NCI-H1048 (cell line): ENCODE results near the gene GRAMD1B.
"Not testable (repeated sequence)": the region's sequence is repeated elsewhere in the genome, so short reads cannot be mapped to it uniquely, and the experiment has no call there.

Source experiments
- DNase-seq: peaks from one replicate; lab custom pipeline; 2025; lab: John Stamatoyannopoulos, UW

GRAMD1B gene

GRCh38 chr11:123509737-123510578 lies 79.9 kb downstream of the GRAMD1B start:
- no peak for DNase-seq

- DNase-seq, result no peak
Observed at GRCh38 chr11:123510579-123510905, 80.5 kb downstream of the GRAMD1B start.

GRCh38 chr11:123511037-123511870 lies 81.2 kb downstream of the GRAMD1B start:
- peak; percentile 56 for DNase-seq

- not testable (repeated sequence) for DNase-seq
Observed at GRCh38 chr11:123513309-123513708, 83.2 kb downstream of the GRAMD1B start.

- no peak for DNase-seq
Observed at GRCh38 chr11:123516238-123516637, 86.2 kb downstream of the GRAMD1B start.

- no peak for DNase-seq
Observed at GRCh38 chr11:123517559-123518364, 87.7 kb downstream of the GRAMD1B start.

GRCh38 chr11:123518496-123519054 lies 88.5 kb downstream of the GRAMD1B start:
- no peak for DNase-seq

GRCh38 chr11:123519055-123519796 lies 89.2 kb downstream of the GRAMD1B start:
- DNase-seq, result no peak

GRCh38 chr11:123519797-123520193 lies 89.7 kb downstream of the GRAMD1B start:
- DNase-seq, result no peak

- not testable (repeated sequence) for DNase-seq
Observed at GRCh38 chr11:123520476-123520875, 90.4 kb downstream of the GRAMD1B start.

- DNase-seq, result no peak
Observed at GRCh38 chr11:123521001-123521400, 90.9 kb downstream of the GRAMD1B start.

GRCh38 chr11:123521930-123522329 lies 91.9 kb downstream of the GRAMD1B start:
- no peak for DNase-seq

GRCh38 chr11:123523539-123523938 lies 93.5 kb downstream of the GRAMD1B start:
- DNase-seq, result no peak

- DNase-seq, result no peak
Observed at GRCh38 chr11:123525097-123525496, 95.0 kb downstream of the GRAMD1B start.

GRCh38 chr11:123525511-123525918 lies 95.4 kb downstream of the GRAMD1B start:
- no peak for DNase-seq

- DNase-seq, result no peak
Observed at GRCh38 chr11:123526027-123526805, 96.1 kb downstream of the GRAMD1B start.

GRCh38 chr11:123526918-123527317 lies 96.8 kb downstream of the GRAMD1B start:
- no peak for DNase-seq

GRCh38 chr11:123527526-123527925 lies 97.5 kb downstream of the GRAMD1B start:
- DNase-seq, result no peak

- no peak for DNase-seq
Observed at GRCh38 chr11:123527947-123528346, 97.9 kb downstream of the GRAMD1B start.

- DNase-seq, result no peak
Observed at GRCh38 chr11:123531325-123531724, 101.3 kb downstream of the GRAMD1B start.
